ENCODE measurements around the gene CYP21A2.
"Not testable (repeated sequence)": the region's sequence is repeated elsewhere in the genome, so short reads cannot be mapped to it uniquely, and the experiment has no call there.

DNA sequence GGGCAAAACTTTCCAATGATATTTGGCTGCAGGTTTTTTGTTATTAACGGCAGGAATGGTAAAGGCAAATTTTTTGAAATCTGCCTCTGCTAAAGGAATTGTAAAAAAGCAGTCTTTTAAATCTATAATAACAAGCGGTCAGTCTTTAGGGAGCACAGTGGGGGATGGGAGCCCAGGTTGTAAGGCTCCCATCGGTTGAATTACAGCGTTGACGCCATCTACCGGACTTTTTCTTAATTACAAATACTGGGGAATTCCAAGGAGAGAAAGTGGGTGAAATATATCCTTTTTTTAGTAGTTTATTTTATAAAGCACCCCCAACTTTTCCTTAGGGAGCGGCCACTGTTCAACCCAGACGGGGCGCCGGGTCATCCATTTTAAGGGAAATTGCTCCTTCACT, 16.1 kb upstream of the CYP21A2 start:
- TF ChIP-seq, protein P1, sequence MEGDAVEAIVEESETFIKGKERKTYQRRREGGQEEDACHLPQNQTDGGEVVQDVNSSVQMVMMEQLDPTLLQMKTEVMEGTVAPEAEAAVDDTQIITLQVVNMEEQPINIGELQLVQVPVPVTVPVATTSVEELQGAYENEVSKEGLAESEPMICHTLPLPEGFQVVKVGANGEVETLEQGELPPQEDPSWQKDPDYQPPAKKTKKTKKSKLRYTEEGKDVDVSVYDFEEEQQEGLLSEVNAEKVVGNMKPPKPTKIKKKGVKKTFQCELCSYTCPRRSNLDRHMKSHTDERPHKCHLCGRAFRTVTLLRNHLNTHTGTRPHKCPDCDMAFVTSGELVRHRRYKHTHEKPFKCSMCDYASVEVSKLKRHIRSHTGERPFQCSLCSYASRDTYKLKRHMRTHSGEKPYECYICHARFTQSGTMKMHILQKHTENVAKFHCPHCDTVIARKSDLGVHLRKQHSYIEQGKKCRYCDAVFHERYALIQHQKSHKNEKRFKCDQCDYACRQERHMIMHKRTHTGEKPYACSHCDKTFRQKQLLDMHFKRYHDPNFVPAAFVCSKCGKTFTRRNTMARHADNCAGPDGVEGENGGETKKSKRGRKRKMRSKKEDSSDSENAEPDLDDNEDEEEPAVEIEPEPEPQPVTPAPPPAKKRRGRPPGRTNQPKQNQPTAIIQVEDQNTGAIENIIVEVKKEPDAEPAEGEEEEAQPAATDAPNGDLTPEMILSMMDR (IDR thresholded peaks at IDR 0.05), result not testable (repeated sequence)
- not testable (repeated sequence) for TF ChIP-seq POLR2A (IDR thresholded peaks at IDR 0.05)
